Neural progenitor cell (in vitro differentiated cells): ENCODE measurements around the gene PRKD1.

Source experiments
- EZH2 ChIP-seq: fragments of 200-600 bp; sonication (generic); IDR thresholded peaks from 2 replicates; pipeline ENCODE4 v1.6.1; 2017; ENCODE audit warnings: antibody characterized with exemption, mild to moderate bottlenecking, moderate library complexity
- TF ChIP-seq, protein P1 (sequence below): fragments of 200-600 bp; sonication (generic); IDR thresholded peaks from 2 replicates; pipeline ENCODE4 v1.5.1; 2017; ENCODE audit warnings: antibody characterized with exemption, mild to moderate bottlenecking

DNA sequence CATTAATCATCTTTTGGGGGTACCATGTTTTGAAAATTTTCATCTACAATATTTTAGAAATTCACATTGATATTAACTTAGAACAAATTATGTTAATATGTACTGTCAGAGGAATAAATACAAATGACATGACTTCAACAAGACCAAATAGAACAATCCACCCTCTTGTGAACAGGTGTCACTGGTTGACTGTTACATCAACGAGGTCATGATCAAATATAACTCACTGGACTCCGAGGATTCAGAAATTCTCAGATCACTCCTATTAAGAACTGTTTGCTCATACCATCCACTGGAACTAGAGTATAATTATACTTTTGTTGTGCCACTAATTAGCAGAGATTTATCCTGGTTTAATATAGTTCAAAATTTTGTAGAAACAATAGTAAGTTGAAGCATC lies 318.8 kb downstream of the PRKD1 start:
- TF ChIP-seq, protein P1, sequence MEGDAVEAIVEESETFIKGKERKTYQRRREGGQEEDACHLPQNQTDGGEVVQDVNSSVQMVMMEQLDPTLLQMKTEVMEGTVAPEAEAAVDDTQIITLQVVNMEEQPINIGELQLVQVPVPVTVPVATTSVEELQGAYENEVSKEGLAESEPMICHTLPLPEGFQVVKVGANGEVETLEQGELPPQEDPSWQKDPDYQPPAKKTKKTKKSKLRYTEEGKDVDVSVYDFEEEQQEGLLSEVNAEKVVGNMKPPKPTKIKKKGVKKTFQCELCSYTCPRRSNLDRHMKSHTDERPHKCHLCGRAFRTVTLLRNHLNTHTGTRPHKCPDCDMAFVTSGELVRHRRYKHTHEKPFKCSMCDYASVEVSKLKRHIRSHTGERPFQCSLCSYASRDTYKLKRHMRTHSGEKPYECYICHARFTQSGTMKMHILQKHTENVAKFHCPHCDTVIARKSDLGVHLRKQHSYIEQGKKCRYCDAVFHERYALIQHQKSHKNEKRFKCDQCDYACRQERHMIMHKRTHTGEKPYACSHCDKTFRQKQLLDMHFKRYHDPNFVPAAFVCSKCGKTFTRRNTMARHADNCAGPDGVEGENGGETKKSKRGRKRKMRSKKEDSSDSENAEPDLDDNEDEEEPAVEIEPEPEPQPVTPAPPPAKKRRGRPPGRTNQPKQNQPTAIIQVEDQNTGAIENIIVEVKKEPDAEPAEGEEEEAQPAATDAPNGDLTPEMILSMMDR, result no peak
- no peak for TF ChIP-seq EZH2
